Activated T-helper 17 cell treated with anti-CD3 and anti-CD28 coated beads, Interleukin-2, amount 50 U/mL, for 72 hours (primary cell): ENCODE measurements around the gene SCRT2. TPM values are rescaled to one million over a fixed set of nuclear protein-coding genes. Genes with fewer than 3 reads are reported as not detected.

ENCODE experiments used
- ATAC-seq: fragments of 150-1000 bp; cut with Tn5 transposase; replicated peaks from 2 replicates; pipeline ENCODE4 v1.10.0; 2021; ENCODE audit warnings: mild to moderate bottlenecking, moderate library complexity
- H3K27ac Mint-ChIP-seq: one replicate; pipeline ENCODE4 v1.8.0; 2022; ENCODE audit warnings: mixed read lengths
- H3K27me3 Mint-ChIP-seq: one replicate; pipeline ENCODE4 v1.8.0; 2022; ENCODE audit warnings: mixed read lengths
- H3K36me3 Mint-ChIP-seq: one replicate; pipeline ENCODE4 v1.8.0; 2022; ENCODE audit warnings: low read depth, mild to moderate bottlenecking, mixed read lengths
- H3K4me1 Mint-ChIP-seq: one replicate; pipeline ENCODE4 v1.8.0; 2022; ENCODE audit warnings: mixed read lengths
- H3K4me3 Mint-ChIP-seq: one replicate; pipeline ENCODE4 v1.8.0; 2022; ENCODE audit warnings: mild to moderate bottlenecking, mixed read lengths
- H3K9me3 Mint-ChIP-seq: one replicate; pipeline ENCODE4 v1.8.0; 2022; ENCODE audit warnings: mixed read lengths
- total RNA-seq, 2 donors: library from RNA; stranded (reverse); gene quantifications; one replicate each; pipeline ENCODE4 v1.2.3, GENCODE V29; 2022

Gene SCRT2
- total RNA-seq, 2 donors from 2014 or later, result not detected

- H3K27ac Mint-ChIP-seq, result no peak overlapping the region
- no peak overlapping the region for H3K4me3 Mint-ChIP-seq
- H3K4me1 Mint-ChIP-seq, result peaks cover 11% of the 10 kb centered on the region
- ATAC-seq, result no peak
- peaks cover 6% of the 10 kb centered on the region for H3K36me3 Mint-ChIP-seq
- H3K27me3 Mint-ChIP-seq, result peaks cover 26% of the 10 kb centered on the region
- H3K9me3 Mint-ChIP-seq, result no peaks in the 10 kb centered on the region
Observed at GRCh38 chr20:658202-658601, 17.4 kb downstream of the SCRT2 start.

- no peak for ATAC-seq
- Mint-ChIP-seq H3K9me3 (no peaks in the 10 kb centered on the region), H3K4me3 (peak overlapping the region; percentile 24), H3K27me3 (peaks cover 8% of the 10 kb centered on the region), H3K27ac (no peak overlapping the region), H3K36me3 (no peaks in the 10 kb centered on the region), H3K4me1 (peaks cover 18% of the 10 kb centered on the region)
Observed at GRCh38 chr20:655726-656624, 19.6 kb downstream of the SCRT2 start.

GRCh38 chr20:654417-654750 is 21.2 kb downstream of the SCRT2 start:
- Mint-ChIP-seq H3K4me3 (peak overlapping the region; percentile 75), H3K9me3 (no peaks in the 10 kb centered on the region), H3K27ac (no peak overlapping the region), H3K27me3 (peaks cover 4% of the 10 kb centered on the region), H3K4me1 (peaks cover 22% of the 10 kb centered on the region), H3K36me3 (peaks cover 16% of the 10 kb centered on the region)
- ATAC-seq, result no peak

- peaks cover 22% of the 10 kb centered on the region for H3K36me3 Mint-ChIP-seq
- peak overlapping the region; percentile 75 for H3K4me3 Mint-ChIP-seq
- H3K4me1 Mint-ChIP-seq, result peaks cover 22% of the 10 kb centered on the region
- H3K27ac Mint-ChIP-seq, result peak overlapping the region; percentile 71
- no peaks in the 10 kb centered on the region for H3K9me3 Mint-ChIP-seq
- peak; percentile 0 for ATAC-seq
- H3K27me3 Mint-ChIP-seq, result peaks cover 4% of the 10 kb centered on the region
Observed at GRCh38 chr20:653590-654416, 21.8 kb downstream of the SCRT2 start.

GRCh38 chr20:653110-653589 is 22.5 kb downstream of the SCRT2 start, which contains the start of gene SRXN1:
Gene SRXN1, minus strand, starts transcription at chr20:653200. Its CDS starts 15 bp downstream, at chr20:653185.
- ATAC-seq, result peak; percentile 95

GRCh38 chr20:652615-653109 is 22.9 kb downstream of the SCRT2 start:
- H3K36me3 Mint-ChIP-seq, result peaks cover 33% of the 10 kb centered on the region
- no peaks in the 10 kb centered on the region for H3K9me3 Mint-ChIP-seq
- peak overlapping the region; percentile 90 for H3K4me3 Mint-ChIP-seq
- peak; percentile 29 for ATAC-seq
- no peaks in the 10 kb centered on the region for H3K27me3 Mint-ChIP-seq
- peak overlapping the region; percentile 73 for H3K27ac Mint-ChIP-seq
- H3K4me1 Mint-ChIP-seq, result peaks cover 22% of the 10 kb centered on the region

More at GRCh38 chr20:653110-653589, 22.5 kb downstream of the SCRT2 start, which contains the start of gene SRXN1:
- Mint-ChIP-seq H3K27ac (peak within 1 kb of the TSS; percentile 73), H3K27me3 (no peaks in the 10 kb centered on the region), H3K36me3 (peaks cover 28% of the 10 kb centered on the region), H3K4me1 (peaks cover 22% of the 10 kb centered on the region), H3K9me3 (no peaks in the 10 kb centered on the region), H3K4me3 (peak within 1 kb of the TSS; percentile 90)

GRCh38 chr20:651713-652614 is 23.6 kb downstream of the SCRT2 start:
- H3K27ac Mint-ChIP-seq, result peak overlapping the region; percentile 73
- peak; percentile 31 for ATAC-seq
- peak overlapping the region; percentile 90 for H3K4me3 Mint-ChIP-seq
- H3K4me1 Mint-ChIP-seq, result peaks cover 22% of the 10 kb centered on the region
- peaks cover 40% of the 10 kb centered on the region for H3K36me3 Mint-ChIP-seq
- no peaks in the 10 kb centered on the region for H3K9me3 Mint-ChIP-seq
- no peaks in the 10 kb centered on the region for H3K27me3 Mint-ChIP-seq

GRCh38 chr20:650954-651353 is 24.6 kb downstream of the SCRT2 start:
- Mint-ChIP-seq H3K4me1 (peaks cover 22% of the 10 kb centered on the region), H3K36me3 (peaks cover 44% of the 10 kb centered on the region), H3K27me3 (no peaks in the 10 kb centered on the region), H3K4me3 (peak overlapping the region; percentile 90), H3K9me3 (no peaks in the 10 kb centered on the region), H3K27ac (peak overlapping the region; percentile 73)
- ATAC-seq, result no peak

GRCh38 chr20:650281-650680 is 25.3 kb downstream of the SCRT2 start:
- no peaks in the 10 kb centered on the region for H3K9me3 Mint-ChIP-seq
- H3K27me3 Mint-ChIP-seq, result no peaks in the 10 kb centered on the region
- ATAC-seq, result no peak
- H3K36me3 Mint-ChIP-seq, result peaks cover 44% of the 10 kb centered on the region
- H3K4me3 Mint-ChIP-seq, result peak overlapping the region; percentile 90
- H3K27ac Mint-ChIP-seq, result peak overlapping the region; percentile 13
- peaks cover 22% of the 10 kb centered on the region for H3K4me1 Mint-ChIP-seq

GRCh38 chr20:647479-648019 is 28.1 kb downstream of the SCRT2 start:
- no peak for ATAC-seq
- H3K27ac Mint-ChIP-seq, result no peak overlapping the region
- no peaks in the 10 kb centered on the region for H3K9me3 Mint-ChIP-seq
- peaks cover 44% of the 10 kb centered on the region for H3K36me3 Mint-ChIP-seq
- H3K27me3 Mint-ChIP-seq, result peaks cover 10% of the 10 kb centered on the region
- H3K4me3 Mint-ChIP-seq, result no peak overlapping the region
- H3K4me1 Mint-ChIP-seq, result peaks cover 16% of the 10 kb centered on the region

GRCh38 chr20:646868-647233 is 28.8 kb downstream of the SCRT2 start:
- peaks cover 10% of the 10 kb centered on the region for H3K27me3 Mint-ChIP-seq
- H3K9me3 Mint-ChIP-seq, result no peaks in the 10 kb centered on the region
- no peak for ATAC-seq
- peaks cover 44% of the 10 kb centered on the region for H3K36me3 Mint-ChIP-seq
- H3K4me3 Mint-ChIP-seq, result no peak overlapping the region
- H3K27ac Mint-ChIP-seq, result no peak overlapping the region
- peaks cover 9% of the 10 kb centered on the region for H3K4me1 Mint-ChIP-seq

GRCh38 chr20:646107-646867 is 29.3 kb downstream of the SCRT2 start:
- H3K27me3 Mint-ChIP-seq, result peaks cover 13% of the 10 kb centered on the region
- peaks cover 5% of the 10 kb centered on the region for H3K4me1 Mint-ChIP-seq
- H3K36me3 Mint-ChIP-seq, result peaks cover 44% of the 10 kb centered on the region
- ATAC-seq, result no peak
- H3K27ac Mint-ChIP-seq, result no peak overlapping the region
- H3K4me3 Mint-ChIP-seq, result no peak overlapping the region
- no peaks in the 10 kb centered on the region for H3K9me3 Mint-ChIP-seq
